ENCODE data around the gene TNP2. TPM values are rescaled to one million over a fixed set of nuclear protein-coding genes. Genes with fewer than 3 reads are reported as not detected.

TNP2 gene
- polyA plus RNA-seq, 3 donors = not detected

GRCh38 chr16:11253009-11253994 lies 15.8 kb downstream of the TNP2 start:
- H3K4me3 Mint-ChIP-seq = peak overlapping the region in 1 of 2 donors; percentile 43
- H2AFZ ChIP-seq (ENCODE audit: insufficient read depth, low read depth, low read length, poor library complexity, severe bottlenecking) = no peak overlapping the region
- H4K20me1 ChIP-seq (ENCODE audit: insufficient read depth, low read length) = peaks cover 3% of the 10 kb centered on the region
- H3K27ac Mint-ChIP-seq = peak overlapping the region in 1 of 7 donors; percentile 59
- no peak for TF ChIP-seq CTCF (IDR thresholded peaks at IDR 0.05)
- no CpG with 5 or more reads among the region's 5 CpGs for WGBS (ENCODE audit: insufficient coverage)
- no peak overlapping the region for H3K4me3 ChIP-seq (replicated peaks in 1 of 3; ENCODE audit: low read depth in 2 of 3, low read length in 3 of 3)
- H3K27me3 Mint-ChIP-seq (ENCODE audit: low read depth in 3 of 3) = peaks cover 24 to 49% (median 35%) of the 10 kb centered on the region in 3 donors
- intact Hi-C loops (cut with micrococcal nuclease) = loop anchor here in 1 of 2 donors (10.0 kb wide), 1 partner anchor 49 kb away; no protein-coding TSS in a partner anchor
- H3K9me3 ChIP-seq (replicated peaks in 1 of 2; ENCODE audit: control insufficient read depth in 1 of 2, insufficient read depth in 1 of 2, low read length in 2 of 2) = no peaks in the 10 kb centered on the region
- no peak overlapping the region for H3K27ac ChIP-seq (ENCODE audit: low read depth in 1 of 2, low read length in 2 of 2)
- peaks cover 21 to 33% of the 10 kb centered on the region in 2 donors for H3K4me1 ChIP-seq (ENCODE audit: control insufficient read depth in 1 of 2, insufficient read depth in 2 of 2, low read length in 2 of 2)
- H3K4me1 Mint-ChIP-seq = peaks cover 26% of the 10 kb centered on the region
- no peaks in the 10 kb centered on the region for H3K36me3 ChIP-seq (replicated peaks in 1 of 2; ENCODE audit: control insufficient read depth in 1 of 2, insufficient read depth in 2 of 2, low read length in 2 of 2)
- no peaks in the 10 kb centered on the region for H3K79me2 ChIP-seq (ENCODE audit: insufficient read depth, low read length)
- peaks cover 5% of the 10 kb centered on the region in 2 donors for H3K36me3 Mint-ChIP-seq
- H3K9ac ChIP-seq (ENCODE audit: insufficient read depth, low read length, poor library complexity, severe bottlenecking) = no peak overlapping the region
- H3K27me3 ChIP-seq (ENCODE audit: control insufficient read depth in 2 of 2, insufficient read depth in 2 of 2, low read length in 2 of 2) = peaks cover 0 to 19% of the 10 kb centered on the region in 2 donors
- no peak for DNase-seq
- H3K4me2 ChIP-seq (replicated peaks; ENCODE audit: extremely low read depth, low read length, poor library complexity, severe bottlenecking) = no peak overlapping the region
- peaks cover 0 to 3% (median 0%) of the 10 kb centered on the region in 7 donors for H3K9me3 Mint-ChIP-seq

GRCh38 chr16:11252482-11252931 lies 16.6 kb downstream of the TNP2 start:
- Histone ChIP-seq H3K4me2 (replicated peaks; ENCODE audit: extremely low read depth, low read length, poor library complexity, severe bottlenecking) (no peak overlapping the region), H4K20me1 (ENCODE audit: insufficient read depth, low read length) (peaks cover 3% of the 10 kb centered on the region), H3K9me3 (replicated peaks in 1 of 2; ENCODE audit: control insufficient read depth in 1 of 2, insufficient read depth in 1 of 2, low read length in 2 of 2) (no peaks in the 10 kb centered on the region), H3K4me1 (ENCODE audit: control insufficient read depth in 1 of 2, insufficient read depth in 2 of 2, low read length in 2 of 2) (peaks cover 19 to 30% of the 10 kb centered on the region in 2 donors), H3K4me3 (replicated peaks in 1 of 3; ENCODE audit: low read depth in 2 of 3, low read length in 3 of 3) (no peak overlapping the region), H3K79me2 (ENCODE audit: insufficient read depth, low read length) (no peaks in the 10 kb centered on the region), H3K27ac (ENCODE audit: low read depth in 1 of 2, low read length in 2 of 2) (no peak overlapping the region), H2AFZ (ENCODE audit: insufficient read depth, low read depth, low read length, poor library complexity, severe bottlenecking) (no peak overlapping the region), H3K27me3 (ENCODE audit: control insufficient read depth in 2 of 2, insufficient read depth in 2 of 2, low read length in 2 of 2) (peaks cover 0 to 16% of the 10 kb centered on the region in 2 donors), H3K36me3 (replicated peaks in 1 of 2; ENCODE audit: control insufficient read depth in 1 of 2, insufficient read depth in 2 of 2, low read length in 2 of 2) (no peaks in the 10 kb centered on the region), H3K9ac (ENCODE audit: insufficient read depth, low read length, poor library complexity, severe bottlenecking) (no peak overlapping the region)
- peaks cover 22% of the 10 kb centered on the region for H3K4me1 Mint-ChIP-seq
- peaks cover 0 to 3% (median 0%) of the 10 kb centered on the region in 7 donors for H3K9me3 Mint-ChIP-seq
- no peak for TF ChIP-seq CTCF (IDR thresholded peaks at IDR 0.05)
- WGBS (ENCODE audit: insufficient coverage) = 90% methylated on average over 8 of the region's 8 CpGs
- peak overlapping the region in 1 of 2 donors; percentile 43 for H3K4me3 Mint-ChIP-seq
- peaks cover 22 to 44% (median 35%) of the 10 kb centered on the region in 3 donors for H3K27me3 Mint-ChIP-seq (ENCODE audit: low read depth in 3 of 3)
- intact Hi-C loops (cut with micrococcal nuclease) = loop anchor here in 1 of 2 donors (10.0 kb wide), 1 partner anchor 48 kb away; no protein-coding TSS in a partner anchor
- no peak overlapping the region for H3K27ac Mint-ChIP-seq
- H3K36me3 Mint-ChIP-seq = peaks cover 5% of the 10 kb centered on the region in 2 donors
- no peak for DNase-seq

All from CD14-positive monocyte (primary cell).